ENCODE measurements around the gene GAK. TPM values are rescaled to one million over a fixed set of nuclear protein-coding genes. Genes with fewer than 3 reads are reported as not detected.

Gene GAK
- total RNA-seq, 6 experiments from 2014 or later: 65.8 to 72.9 (median 69.1) TPM

GRCh38 chr4:913280-913618 is 18.9 kb downstream of the GAK start:
- Mint-ChIP-seq H3K4me1 (ENCODE audit: low read depth) (peaks cover 13% of the 10 kb centered on the region; the same call in 1 of the 2 replicates), H3K36me3 (ENCODE audit: low read depth) (peaks cover 20% of the 10 kb centered on the region; the same call in 1 of the 2 replicates), H3K4me3 (no peak overlapping the region), H3K27me3 (ENCODE audit: insufficient read depth) (no peaks in the 10 kb centered on the region; the same call in 1 of the 2 replicates), H3K27ac (no peak overlapping the region), H3K9me3 (peaks cover 6% of the 10 kb centered on the region)
- TF ChIP-seq, protein P1, sequence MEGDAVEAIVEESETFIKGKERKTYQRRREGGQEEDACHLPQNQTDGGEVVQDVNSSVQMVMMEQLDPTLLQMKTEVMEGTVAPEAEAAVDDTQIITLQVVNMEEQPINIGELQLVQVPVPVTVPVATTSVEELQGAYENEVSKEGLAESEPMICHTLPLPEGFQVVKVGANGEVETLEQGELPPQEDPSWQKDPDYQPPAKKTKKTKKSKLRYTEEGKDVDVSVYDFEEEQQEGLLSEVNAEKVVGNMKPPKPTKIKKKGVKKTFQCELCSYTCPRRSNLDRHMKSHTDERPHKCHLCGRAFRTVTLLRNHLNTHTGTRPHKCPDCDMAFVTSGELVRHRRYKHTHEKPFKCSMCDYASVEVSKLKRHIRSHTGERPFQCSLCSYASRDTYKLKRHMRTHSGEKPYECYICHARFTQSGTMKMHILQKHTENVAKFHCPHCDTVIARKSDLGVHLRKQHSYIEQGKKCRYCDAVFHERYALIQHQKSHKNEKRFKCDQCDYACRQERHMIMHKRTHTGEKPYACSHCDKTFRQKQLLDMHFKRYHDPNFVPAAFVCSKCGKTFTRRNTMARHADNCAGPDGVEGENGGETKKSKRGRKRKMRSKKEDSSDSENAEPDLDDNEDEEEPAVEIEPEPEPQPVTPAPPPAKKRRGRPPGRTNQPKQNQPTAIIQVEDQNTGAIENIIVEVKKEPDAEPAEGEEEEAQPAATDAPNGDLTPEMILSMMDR (IDR thresholded peaks at IDR 0.05): no peak
- no peak for DNase-seq

- Mint-ChIP-seq H3K4me1 (ENCODE audit: low read depth) (peaks cover 13% of the 10 kb centered on the region; the same call in 1 of the 2 replicates), H3K4me3 (no peak overlapping the region), H3K27ac (no peak overlapping the region), H3K27me3 (ENCODE audit: insufficient read depth) (no peaks in the 10 kb centered on the region; the same call in none of the 2 replicates), H3K36me3 (ENCODE audit: low read depth) (peaks cover 16% of the 10 kb centered on the region; the same call in 1 of the 2 replicates), H3K9me3 (peaks cover under 1% of the 10 kb centered on the region; the same call in 1 of the 2 replicates)
- no peak for DNase-seq
- TF ChIP-seq, protein P1 (IDR thresholded peaks at IDR 0.05): no peak
Observed at GRCh38 chr4:912548-913279, 19.4 kb downstream of the GAK start.

DNA sequence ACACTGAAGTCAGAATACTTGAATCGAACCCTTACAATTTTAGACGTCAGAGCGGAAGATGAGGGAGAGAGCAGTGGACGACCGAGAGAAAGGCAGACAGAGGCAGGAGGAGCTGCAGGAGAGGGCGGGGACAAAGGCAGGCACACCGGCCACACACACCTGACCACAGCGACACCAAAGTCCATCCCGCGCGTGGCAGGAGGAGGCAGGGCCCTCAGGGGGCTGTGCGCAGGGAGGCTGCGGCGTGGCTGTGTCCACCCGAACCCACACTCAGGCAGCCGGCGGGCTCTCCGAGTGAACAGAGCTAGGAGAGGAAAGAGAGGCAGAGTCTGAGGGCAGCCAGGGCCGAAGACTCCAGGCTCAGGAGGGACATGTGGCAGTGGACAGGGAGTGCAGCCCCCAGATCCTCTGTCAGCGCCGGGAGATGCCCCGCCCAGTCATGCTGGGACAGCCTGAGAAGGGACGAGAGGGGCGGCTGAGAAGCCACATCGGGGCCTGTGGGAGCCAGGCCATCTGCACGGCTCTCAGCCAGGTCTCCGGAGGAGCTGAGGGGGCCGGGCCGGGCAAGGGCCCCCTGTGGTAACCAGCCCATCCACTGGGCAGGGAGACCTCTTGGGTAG is 20.1 kb downstream of the GAK start:
- no peak for DNase-seq
- Mint-ChIP-seq H3K9me3 (no peaks in the 10 kb centered on the region; the same call in 1 of the 2 replicates), H3K27ac (no peak overlapping the region), H3K4me3 (no peak overlapping the region), H3K4me1 (ENCODE audit: low read depth) (peaks cover 6% of the 10 kb centered on the region; the same call in 1 of the 2 replicates), H3K36me3 (ENCODE audit: low read depth) (peaks cover 10% of the 10 kb centered on the region), H3K27me3 (ENCODE audit: insufficient read depth) (no peaks in the 10 kb centered on the region; the same call in none of the 2 replicates)
- TF ChIP-seq, protein P1 (IDR thresholded peaks at IDR 0.05): no peak

DNA sequence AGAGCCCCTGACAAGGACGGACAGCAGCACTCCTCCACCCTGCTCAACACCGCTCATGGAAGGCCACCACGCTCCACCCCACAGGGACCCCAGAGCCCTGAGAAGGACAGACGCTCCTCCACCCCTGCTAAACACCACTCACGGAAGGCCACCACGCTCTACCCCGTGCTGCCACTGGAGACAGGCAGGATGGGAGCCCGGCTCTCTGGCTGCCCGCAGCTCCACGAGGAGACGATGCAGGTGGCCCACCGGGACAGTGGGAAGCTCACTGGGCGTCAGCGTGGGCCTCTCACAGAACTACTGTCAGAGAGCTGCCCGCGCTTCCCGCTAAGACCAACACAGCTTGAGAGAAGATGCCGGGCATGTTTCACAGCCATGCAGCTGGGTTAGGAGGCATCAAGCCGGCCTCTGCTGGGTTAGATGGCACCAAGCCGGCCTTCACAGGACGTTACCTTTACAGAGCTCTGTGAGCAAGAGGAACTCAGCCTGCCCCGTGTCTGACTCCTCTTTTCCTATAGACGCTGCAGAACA is 20.8 kb downstream of the GAK start:
- Mint-ChIP-seq H3K27me3 (ENCODE audit: insufficient read depth) (no peaks in the 10 kb centered on the region; the same call in none of the 2 replicates), H3K4me1 (ENCODE audit: low read depth) (peaks cover 6% of the 10 kb centered on the region; the same call in 1 of the 2 replicates), H3K4me3 (no peak overlapping the region), H3K36me3 (ENCODE audit: low read depth) (peaks cover 17% of the 10 kb centered on the region), H3K9me3 (peaks cover 4% of the 10 kb centered on the region), H3K27ac (no peak overlapping the region)
- no peak for DNase-seq
- TF ChIP-seq, protein P1 (IDR thresholded peaks at IDR 0.05): no peak

- Mint-ChIP-seq H3K27me3 (ENCODE audit: insufficient read depth) (no peaks in the 10 kb centered on the region; the same call in none of the 2 replicates), H3K9me3 (peaks cover 4% of the 10 kb centered on the region)
Observed at GRCh38 chr4:910366-911091, 21.6 kb downstream of the GAK start.

More at GRCh38 chr4:910366-911091, 21.6 kb downstream of the GAK start:
- peaks cover 22% of the 10 kb centered on the region for H3K36me3 Mint-ChIP-seq (ENCODE audit: low read depth)
- H3K27ac Mint-ChIP-seq: no peak overlapping the region
- DNase-seq: no peak
- TF ChIP-seq, protein P1 (IDR thresholded peaks at IDR 0.05): no peak
- H3K4me3 Mint-ChIP-seq: no peak overlapping the region
- H3K4me1 Mint-ChIP-seq (ENCODE audit: low read depth): peaks cover 6% of the 10 kb centered on the region; the same call in 1 of the 2 replicates
